Thymus (tissue), 11 donors: Measurements from ENCODE around the gene VASH1. TPM values are rescaled to one million over a fixed set of nuclear protein-coding genes. Genes with fewer than 3 reads are reported as not detected.
"Not testable (repeated sequence)": the region's sequence is repeated elsewhere in the genome, so short reads cannot be mapped to it uniquely, and the experiment has no call there.

ENCODE experiments used
- DNase-seq, 9 donors: peaks; one replicate each; pipeline ENCODE4 v3.0.0-alpha.2; 2013; ENCODE audit warnings: low spot score in 9 of 9, low read depth in 6 of 9, missing footprints in 1 of 9
- H3K27ac ChIP-seq, 2 donors: one replicate each; pipeline ENCODE4 v1.5.1; 2013; ENCODE audit warnings: control low read depth in 1 of 2, low read depth in 1 of 2, low read length in 1 of 2, mild to moderate bottlenecking in 1 of 2, moderate library complexity in 1 of 2
- H3K27me3 ChIP-seq, 2 donors: one replicate each; pipeline ENCODE4 v1.5.1; 2013; ENCODE audit warnings: low read length in 1 of 2; ENCODE audit not compliant: control insufficient read depth in 2 of 2, insufficient read depth in 1 of 2
- H3K36me3 ChIP-seq, 2 donors: one replicate each; pipeline ENCODE4 v1.5.1; 2013; ENCODE audit warnings: low read length in 1 of 2, mild to moderate bottlenecking in 1 of 2, moderate library complexity in 1 of 2; ENCODE audit not compliant: control insufficient read depth in 2 of 2, insufficient read depth in 2 of 2
- H3K4me1 ChIP-seq, 2 donors: one replicate each; pipeline ENCODE4 v1.5.1; 2013; ENCODE audit warnings: low read length in 2 of 2; ENCODE audit not compliant: control insufficient read depth in 2 of 2, insufficient read depth in 2 of 2
- H3K4me3 ChIP-seq, 2 donors: one replicate each; pipeline ENCODE4 v1.5.1; 2013; ENCODE audit warnings: low read length in 2 of 2, control low read depth in 1 of 2, mild to moderate bottlenecking in 1 of 2
- H3K9me3 ChIP-seq, 2 donors: one replicate each; pipeline ENCODE4 v1.5.1; 2013; ENCODE audit warnings: low read length in 1 of 2, mild to moderate bottlenecking in 1 of 2; ENCODE audit not compliant: control insufficient read depth in 2 of 2, insufficient read depth in 1 of 2
- WGBS: extraction: QIAGEN DNeasy Blood & Tissue Kit; methylation state at CpG from one replicate; pipeline ENCODE4 v1.1.7; 2013; 5-methylcytosine and 5-hydroxymethylcytosine counted together
- polyA plus RNA-seq: library from polyadenylated mRNA; stranded (reverse); fragments of 200-250 nt; gene quantifications from one replicate; pipeline ENCODE4 v1.2.3, GENCODE V29; 2013
- total RNA-seq: library from RNA; stranded (reverse); fragments of 120-200 nt; gene quantifications from one replicate; pipeline ENCODE4 v1.2.4, GENCODE V29; 2013
- donor health status: healthy.

The VASH1 gene
- total and polyA plus RNA-seq, 2 donors, result 3.6 to 6.1 TPM

- no peaks in the 10 kb centered on the region for H3K36me3 ChIP-seq
- WGBS, result 96% methylated on average over 9 of the region's 9 CpGs
Measured at GRCh38 chr14:76719666-76720065, 41.6 kb upstream of the VASH1 start.

DNA sequence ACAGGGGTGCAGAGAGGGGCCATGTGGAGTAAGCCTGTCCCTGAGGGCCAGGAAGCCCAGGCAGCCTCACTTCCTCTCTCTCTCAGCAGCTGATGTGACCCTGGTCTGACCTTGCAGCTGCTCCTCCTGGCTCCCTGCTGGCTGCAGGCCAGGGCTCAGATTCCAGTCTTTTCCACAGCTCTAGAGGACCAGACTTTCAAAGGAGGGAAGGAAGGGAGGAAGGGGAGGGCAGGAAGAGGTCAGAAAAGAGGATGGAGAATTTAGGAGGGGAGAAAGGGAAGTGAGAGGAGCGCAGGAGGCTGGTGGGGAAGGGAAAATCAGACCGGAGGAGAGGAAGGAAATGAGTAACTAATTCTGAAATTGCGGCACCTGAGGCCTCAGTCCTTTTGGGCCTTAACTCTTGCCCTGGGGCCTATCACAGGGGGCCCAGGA lies 40.9 kb upstream of the VASH1 start:
- H3K36me3 ChIP-seq, result no peaks in the 10 kb centered on the region
- H3K4me1 ChIP-seq, result peaks cover 0 to 3% of the 10 kb centered on the region in 2 donors
- DNase-seq, result no peak
- H3K9me3 ChIP-seq, result no peaks in the 10 kb centered on the region
- WGBS, result 64% methylated on average over 3 of the region's 3 CpGs
- no peak overlapping the region for H3K4me3 ChIP-seq
- no peaks in the 10 kb centered on the region for H3K27me3 ChIP-seq
- no peak overlapping the region for H3K27ac ChIP-seq

More at GRCh38 chr14:76719666-76720065, 41.6 kb upstream of the VASH1 start:
- no peaks in the 10 kb centered on the region for H3K9me3 ChIP-seq
- H3K27me3 ChIP-seq, result no peaks in the 10 kb centered on the region
- DNase-seq, result no peak
- no peak overlapping the region for H3K4me3 ChIP-seq
- no peak overlapping the region for H3K27ac ChIP-seq
- H3K4me1 ChIP-seq, result peaks cover 0 to 3% of the 10 kb centered on the region in 2 donors

DNA sequence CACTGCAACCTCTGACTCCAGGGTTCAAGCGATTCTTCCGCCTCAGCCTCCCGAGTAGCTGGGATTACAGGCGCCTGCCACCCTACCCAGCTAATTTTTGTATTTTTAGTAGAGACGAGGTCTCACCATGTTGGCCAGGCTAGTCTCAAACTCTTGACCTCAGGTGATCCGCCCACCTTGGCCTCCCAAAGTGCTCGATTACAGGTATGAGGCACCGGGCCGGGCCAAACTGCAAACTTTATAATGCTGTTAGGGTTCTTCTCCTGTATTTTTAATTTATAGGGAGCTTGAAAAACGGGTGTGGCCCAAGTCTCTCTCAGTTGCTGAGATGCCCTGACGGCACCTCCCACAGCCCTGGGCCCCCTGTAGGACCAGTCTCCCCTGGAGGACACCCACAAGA lies 39.8 kb upstream of the VASH1 start:
- DNase-seq, H3K27ac ChIP-seq, H3K27me3 ChIP-seq, H3K36me3 ChIP-seq, H3K9me3 ChIP-seq, H3K4me1 ChIP-seq, H3K4me3 ChIP-seq: not testable (repeated sequence)
- 97% methylated on average over 11 of the region's 11 CpGs for WGBS

GRCh38 chr14:76724651-76725550 lies 36.4 kb upstream of the VASH1 start:
- 86% methylated on average over 8 of the region's 8 CpGs for WGBS
- Histone ChIP-seq H3K36me3 (no peaks in the 10 kb centered on the region), H3K4me1 (peaks cover 0 to 6% of the 10 kb centered on the region in 2 donors), H3K27ac (no peak overlapping the region), H3K27me3 (no peaks in the 10 kb centered on the region), H3K4me3 (no peak overlapping the region), H3K9me3 (no peaks in the 10 kb centered on the region)
- no peak for DNase-seq

GRCh38 chr14:76726551-76726970 lies 34.7 kb upstream of the VASH1 start:
- 87% methylated on average over 11 of the region's 11 CpGs for WGBS
- no peak for DNase-seq
- Histone ChIP-seq H3K36me3 (no peaks in the 10 kb centered on the region), H3K27ac (no peak overlapping the region), H3K9me3 (no peaks in the 10 kb centered on the region), H3K4me3 (no peak overlapping the region), H3K4me1 (peaks cover 0 to 3% of the 10 kb centered on the region in 2 donors), H3K27me3 (no peaks in the 10 kb centered on the region)

GRCh38 chr14:76727384-76727783 lies 33.9 kb upstream of the VASH1 start:
- no peaks in the 10 kb centered on the region for H3K36me3 ChIP-seq
- H3K27me3 ChIP-seq, result no peaks in the 10 kb centered on the region
- peaks cover 0 to 3% of the 10 kb centered on the region in 2 donors for H3K4me1 ChIP-seq
- no peaks in the 10 kb centered on the region for H3K9me3 ChIP-seq
- H3K27ac ChIP-seq, result no peak overlapping the region
- WGBS, result 74% methylated on average over 4 of the region's 4 CpGs
- no peak overlapping the region for H3K4me3 ChIP-seq
- DNase-seq, result no peak

DNA sequence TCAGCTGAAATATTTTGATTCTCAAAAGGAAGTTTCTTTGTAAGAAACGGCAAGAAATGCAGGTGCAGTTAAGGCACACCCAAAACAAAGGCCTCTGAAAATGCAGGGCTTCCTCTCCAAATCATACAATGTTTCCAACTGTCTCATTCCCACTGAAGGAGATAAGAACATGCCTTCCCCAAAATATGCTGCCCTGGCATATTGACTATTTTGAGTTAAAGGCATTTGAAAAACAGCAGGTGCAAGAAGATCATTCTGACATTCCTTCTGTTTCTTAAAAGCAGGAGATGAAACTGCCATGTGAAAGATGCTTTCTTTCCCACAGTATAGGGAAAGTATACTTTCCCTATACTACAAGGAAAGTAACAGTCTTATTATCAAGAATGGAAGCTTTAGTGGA lies 33.4 kb upstream of the VASH1 start:
- Histone ChIP-seq H3K27me3 (no peaks in the 10 kb centered on the region), H3K4me1 (peaks cover 0 to 3% of the 10 kb centered on the region in 2 donors), H3K4me3 (no peak overlapping the region), H3K9me3 (no peaks in the 10 kb centered on the region), H3K36me3 (no peaks in the 10 kb centered on the region), H3K27ac (no peak overlapping the region)
- no peak for DNase-seq
- WGBS, result 25% methylated on average over 1 of the region's 1 CpG

DNA sequence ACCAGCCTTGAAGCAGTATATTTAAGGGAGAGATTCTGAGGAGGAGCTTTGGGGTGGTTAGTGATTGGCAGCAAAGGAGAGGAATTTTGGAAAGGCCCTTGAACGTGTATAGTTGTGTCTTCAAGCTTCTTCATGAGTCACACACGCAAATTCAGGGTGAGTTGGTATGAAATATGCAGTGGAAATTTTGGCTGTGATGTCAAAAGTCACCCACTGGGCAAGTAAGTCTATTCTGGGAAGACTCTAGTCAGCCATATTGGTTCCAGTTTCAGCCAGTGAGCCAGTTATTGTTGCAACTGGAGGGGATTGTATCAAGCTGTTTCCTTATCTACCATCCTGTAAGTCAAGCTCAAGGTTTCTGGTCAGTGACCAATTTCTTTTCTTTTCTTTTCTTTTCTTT lies 32.0 kb upstream of the VASH1 start:
- H3K27ac ChIP-seq, result no peak overlapping the region
- 91% methylated on average over 2 of the region's 2 CpGs for WGBS
- no peaks in the 10 kb centered on the region for H3K9me3 ChIP-seq
- no peak for DNase-seq
- no peak overlapping the region for H3K4me3 ChIP-seq
- no peaks in the 10 kb centered on the region for H3K36me3 ChIP-seq
- no peaks in the 10 kb centered on the region for H3K27me3 ChIP-seq
- H3K4me1 ChIP-seq, result peaks cover 0 to 3% of the 10 kb centered on the region in 2 donors

DNA sequence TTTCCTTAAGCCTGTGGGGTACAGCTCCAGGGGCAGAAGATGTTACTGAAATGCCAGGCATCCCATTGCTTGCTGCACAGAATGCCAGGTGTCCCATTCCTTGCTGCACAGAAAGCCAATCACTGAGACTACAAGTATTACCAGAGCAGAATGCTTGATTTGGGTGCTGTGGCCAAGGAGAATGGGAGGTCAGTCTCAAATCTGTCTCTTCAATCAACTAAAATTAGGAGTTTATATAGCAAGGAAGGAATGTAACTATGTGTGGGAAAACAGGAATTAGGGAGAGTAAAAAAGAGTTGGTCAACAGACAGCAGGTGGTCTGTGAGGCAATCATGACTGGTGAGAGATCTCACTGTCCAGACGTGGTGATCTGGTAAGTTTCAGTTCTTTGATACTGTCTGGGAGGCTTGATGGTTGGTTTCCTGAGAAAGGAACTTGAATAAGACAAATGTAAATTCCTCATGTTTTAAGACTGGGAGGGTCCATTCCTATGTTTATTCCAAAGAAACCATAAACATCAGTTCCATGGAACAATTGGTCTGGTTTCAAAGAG lies 31.2 kb upstream of the VASH1 start:
- Histone ChIP-seq H3K27me3 (no peaks in the 10 kb centered on the region), H3K4me3 (no peak overlapping the region), H3K9me3 (no peaks in the 10 kb centered on the region), H3K4me1 (peaks cover 0 to 3% of the 10 kb centered on the region in 2 donors), H3K27ac (no peak overlapping the region), H3K36me3 (no peaks in the 10 kb centered on the region)
- DNase-seq, result no peak
- WGBS, result 80% methylated on average over 1 of the region's 1 CpG
